ENCODE measurements around the gene LRRFIP2. TPM values are rescaled to one million over a fixed set of nuclear protein-coding genes. Genes with fewer than 3 reads are reported as not detected.

The LRRFIP2 gene
- polyA plus RNA-seq, 1 experiment: 43.9 TPM

DNA sequence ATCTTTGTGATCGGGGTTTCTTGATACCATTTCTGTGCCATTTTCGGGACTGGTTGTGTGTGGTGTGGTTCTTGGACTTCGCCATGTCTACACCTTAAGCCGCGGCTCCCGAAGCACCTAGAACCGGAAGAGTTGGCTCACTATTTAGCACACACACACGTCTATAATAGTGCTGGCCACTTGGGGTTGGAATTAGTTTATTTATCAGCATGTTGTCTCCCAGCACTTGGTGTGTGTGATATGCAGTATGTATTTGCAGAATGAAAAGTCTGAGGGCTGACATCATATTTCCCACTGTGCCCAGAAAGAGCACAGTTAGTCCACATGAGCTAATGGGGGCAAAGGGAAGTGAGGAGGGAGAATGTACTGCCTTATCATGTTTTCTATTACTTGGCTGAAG is 157.5 kb downstream of the LRRFIP2 start:
- CTCF ChIA-PET: no interaction called here
- TF ChIP-seq CTCF (IDR thresholded peaks at IDR 0.05; ENCODE audit: insufficient read depth, low read depth, low read length): no peak
- H3K27me3 ChIP-seq (ENCODE audit: control insufficient read depth, insufficient read depth, low read length): no peaks in the 10 kb centered on the region
- peaks cover 12% of the 10 kb centered on the region for H3K36me3 ChIP-seq (ENCODE audit: control insufficient read depth, insufficient read depth, low read length)
- no peak overlapping the region for H3K4me3 ChIP-seq (ENCODE audit: low read depth, low read length)
- DNase-seq (ENCODE audit: low read depth): no peak
- POLR2A ChIA-PET: no interaction called here

- ChIA-PET CTCF (interaction anchor here (1.6 kb wide), 1 partner anchor 9 kb away, joined by 5 read pairs; no protein-coding TSS in a partner anchor), POLR2A (no interaction called here)
- no peaks in the 10 kb centered on the region for H3K27me3 ChIP-seq (ENCODE audit: control insufficient read depth, insufficient read depth, low read length)
- H3K36me3 ChIP-seq (ENCODE audit: control insufficient read depth, insufficient read depth, low read length): peaks cover 11% of the 10 kb centered on the region
- no peak for TF ChIP-seq CTCF (IDR thresholded peaks at IDR 0.05; ENCODE audit: insufficient read depth, low read depth, low read length)
- no peak overlapping the region for H3K4me3 ChIP-seq (ENCODE audit: low read depth, low read length)
- no peak for DNase-seq (ENCODE audit: low read depth)
These were observed 158.7 kb downstream of the LRRFIP2 start for GRCh38 chr3:37015642-37016041.

GRCh38 chr3:37014620-37015019 is 159.8 kb downstream of the LRRFIP2 start:
- Histone ChIP-seq H3K27me3 (ENCODE audit: control insufficient read depth, insufficient read depth, low read length) (no peaks in the 10 kb centered on the region), H3K36me3 (ENCODE audit: control insufficient read depth, insufficient read depth, low read length) (peaks cover 9% of the 10 kb centered on the region), H3K4me3 (ENCODE audit: low read depth, low read length) (no peak overlapping the region)
- no peak for DNase-seq (ENCODE audit: low read depth)
- ChIA-PET CTCF (no interaction called here), POLR2A (no interaction called here)
- TF ChIP-seq CTCF (IDR thresholded peaks at IDR 0.05; ENCODE audit: insufficient read depth, low read depth, low read length): no peak

Small RNAs within 50 kb of the gene (small RNA-seq; reads per million reads assigned to genes)
- not detected for gene RF00019 (ENCODE audit: insufficient read length, low read depth, low replicate concordance)
- gene RNU6-1301P (ENCODE audit: insufficient read length, low read depth, low replicate concordance): not detected

Other genes starting within 250 kb of the LRRFIP2 start
- 9.7 and 11.3 TPM in 2 replicates for gene TRANK1, start 229.5 kb downstream of the LRRFIP2 start, polyA plus RNA-seq (2011; rRNA removed)
- 5.0 and 9.0 TPM in 2 replicates for gene EPM2AIP1, start 181.5 kb downstream of the LRRFIP2 start, polyA plus RNA-seq (2011; rRNA removed)
- 32.5 and 44.6 TPM in 2 replicates for gene MLH1, start 181.1 kb downstream of the LRRFIP2 start, polyA plus RNA-seq (2011; rRNA removed)
- gene GOLGA4, start 68.7 kb upstream of the LRRFIP2 start, polyA plus RNA-seq (2011; rRNA removed): 16.9 and 25.4 TPM in 2 replicates

Data from BJ (cell line).